ENCODE data around the gene GTF2H4.
"Not testable (repeated sequence)": the region's sequence is repeated elsewhere in the genome, so short reads cannot be mapped to it uniquely, and the experiment has no call there.

Gene GTF2H4

GRCh38 chr6:30894935-30895334 lies 13.1 kb upstream of the GTF2H4 start:
- no peak for DNase-seq (ENCODE audit: low spot score)

- DNase-seq (ENCODE audit: low spot score): no peak
These were observed 12.7 kb upstream of the GTF2H4 start for GRCh38 chr6:30895343-30895742.

GRCh38 chr6:30896541-30896940 lies 11.5 kb upstream of the GTF2H4 start:
- no peak for DNase-seq (ENCODE audit: low spot score)

DNA sequence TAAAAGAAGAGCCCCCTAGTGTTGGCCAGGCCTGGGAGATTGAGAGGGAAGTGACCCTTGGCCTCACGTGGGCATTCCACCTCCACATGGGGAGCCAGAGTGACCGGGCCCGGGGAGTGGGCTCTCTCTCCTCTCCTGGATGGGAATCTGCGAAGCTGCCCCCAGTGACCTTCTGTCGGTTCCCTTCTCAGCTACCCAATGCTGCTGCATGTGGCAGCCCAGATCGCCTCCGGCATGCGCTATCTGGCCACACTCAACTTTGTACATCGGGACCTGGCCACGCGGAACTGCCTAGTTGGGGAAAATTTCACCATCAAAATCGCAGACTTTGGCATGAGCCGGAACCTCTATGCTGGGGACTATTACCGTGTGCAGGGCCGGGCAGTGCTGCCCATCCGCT lies 10.1 kb upstream of the GTF2H4 start:
- no peak for DNase-seq (ENCODE audit: low spot score)

- DNase-seq (ENCODE audit: low spot score): no peak
These were observed 9.2 kb upstream of the GTF2H4 start for GRCh38 chr6:30898750-30899360.

- DNase-seq (ENCODE audit: low spot score): no peak
These were observed 7.1 kb upstream of the GTF2H4 start for GRCh38 chr6:30900863-30901417.

- DNase-seq (ENCODE audit: low spot score): no peak
These were observed 6.6 kb upstream of the GTF2H4 start for GRCh38 chr6:30901436-30901835.

DNA sequence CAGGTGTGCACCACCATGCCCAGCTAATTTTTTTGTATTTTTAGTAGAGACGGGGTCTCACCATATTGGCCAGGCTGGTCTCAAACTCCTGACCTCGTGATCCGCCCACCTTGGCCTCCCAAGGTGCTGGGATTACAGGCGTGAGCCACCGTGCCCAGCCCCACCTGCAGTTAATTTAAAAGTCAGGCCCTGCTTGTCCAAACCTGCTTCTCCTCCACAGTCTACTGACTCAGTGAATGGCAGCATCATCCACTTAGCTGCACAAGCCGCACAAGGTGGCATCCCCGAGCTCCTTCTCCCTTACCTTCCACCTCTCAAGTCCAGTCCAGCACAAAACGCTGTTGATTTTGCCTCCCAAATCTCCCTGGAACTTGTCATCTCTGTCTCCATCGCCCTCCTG lies 5.8 kb upstream of the GTF2H4 start:
- DNase-seq (ENCODE audit: low spot score): not testable (repeated sequence)

DNA sequence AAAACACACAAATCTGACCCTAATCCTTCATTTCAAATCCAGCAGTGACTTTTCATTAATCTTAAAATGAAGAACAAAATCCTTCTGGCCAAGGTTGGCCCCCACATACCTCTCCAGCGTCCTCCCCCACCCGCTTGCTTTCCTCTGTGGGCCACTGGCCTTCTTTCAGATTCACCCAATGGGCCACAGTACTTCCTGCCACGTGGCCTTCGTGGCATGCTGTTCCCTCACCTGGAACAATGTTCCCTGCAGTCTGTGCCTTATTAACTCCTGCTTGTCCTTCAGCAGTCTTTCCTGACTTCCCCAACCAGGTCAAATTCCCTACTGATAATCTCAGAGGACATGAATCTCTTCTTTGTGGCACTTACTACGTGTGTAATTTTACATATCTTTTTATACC lies 5.3 kb upstream of the GTF2H4 start:
- no peak for DNase-seq (ENCODE audit: low spot score)

GRCh38 chr6:30903236-30903635 lies 4.8 kb upstream of the GTF2H4 start:
- DNase-seq (ENCODE audit: low spot score): no peak

GRCh38 chr6:30907290-30907757 lies 683 bp upstream of the GTF2H4 start:
- DNase-seq (ENCODE audit: low spot score): not testable (repeated sequence)

DNA sequence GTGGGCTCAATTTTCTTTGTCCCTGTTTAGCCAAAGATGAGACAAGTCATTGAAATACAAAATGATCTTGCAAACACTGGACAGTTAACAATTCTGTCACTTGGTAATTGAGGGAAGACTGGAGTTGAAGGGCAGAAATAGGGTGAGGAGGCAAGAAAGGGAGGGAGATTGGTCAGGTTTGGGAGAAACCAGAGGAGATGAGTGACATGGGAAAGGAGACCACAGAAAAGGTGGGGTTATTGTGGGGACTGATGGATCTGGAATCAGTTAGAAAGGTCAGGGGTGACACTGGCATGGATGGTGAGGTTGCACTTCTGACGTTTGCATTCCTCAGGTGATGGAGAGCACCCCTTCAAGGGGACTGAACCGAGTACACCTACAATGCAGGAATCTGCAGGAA lies 693 bp downstream of the GTF2H4 start:
- no peak for DNase-seq (ENCODE audit: low spot score)

DNA sequence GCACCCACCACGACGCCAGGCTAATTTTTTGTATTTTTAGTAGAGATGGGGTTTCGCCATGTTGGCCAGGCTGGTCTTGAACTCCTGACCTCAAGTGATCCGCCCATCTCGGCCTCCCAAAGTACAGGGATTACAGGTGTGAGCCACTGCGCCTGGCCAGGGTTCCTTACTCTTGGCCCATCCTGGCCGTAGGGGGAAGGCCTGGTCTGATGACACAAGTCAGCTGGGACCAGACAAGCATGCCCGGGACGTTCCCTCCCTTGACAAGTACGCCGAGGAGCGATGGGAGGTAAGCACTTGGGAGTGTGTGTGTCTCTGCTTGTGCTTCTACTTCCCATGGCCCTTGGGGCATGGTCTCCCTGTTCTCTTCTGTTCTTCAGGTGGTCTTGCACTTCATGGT lies 2.5 kb downstream of the GTF2H4 start:
- not testable (repeated sequence) for DNase-seq (ENCODE audit: low spot score)

DNA sequence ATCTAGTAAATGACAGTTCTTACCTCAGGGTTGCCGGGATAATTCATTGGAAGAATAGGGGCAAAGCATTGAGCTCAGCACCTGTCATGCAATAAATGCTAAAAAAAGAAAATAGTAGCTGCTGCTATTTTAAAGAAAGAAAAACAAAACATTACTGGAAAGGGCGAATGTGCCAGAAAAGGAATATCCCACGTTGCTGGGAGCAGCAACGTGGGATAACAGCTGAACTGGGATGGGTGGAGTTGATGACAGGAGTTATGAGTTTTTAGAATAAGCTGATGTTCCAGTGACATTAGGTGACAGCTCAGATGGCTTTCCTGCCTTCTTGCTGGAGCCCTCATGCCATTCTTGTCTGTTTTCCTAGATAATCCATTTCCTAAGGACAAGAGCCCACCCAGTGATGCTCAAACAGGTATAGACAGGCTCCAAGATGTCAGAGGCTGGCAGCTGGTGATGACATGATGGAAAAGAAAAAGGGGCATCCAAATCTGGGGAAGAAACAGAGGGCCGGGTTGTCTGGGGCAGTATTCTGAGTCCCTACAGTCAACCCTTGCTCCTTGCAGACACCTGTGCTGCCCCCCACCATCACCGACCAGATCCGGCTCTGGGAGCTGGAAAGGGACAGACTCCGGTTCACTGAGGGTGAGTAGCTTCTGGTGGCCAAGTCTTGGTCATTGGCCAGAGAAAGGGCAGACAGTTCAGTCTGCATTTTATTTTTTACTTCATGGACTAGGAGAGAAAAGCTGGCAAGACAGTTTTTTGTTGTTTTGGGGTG lies 4.9 kb downstream of the GTF2H4 start:
- no peak for DNase-seq (ENCODE audit: low spot score)

- DNase-seq (ENCODE audit: low spot score): no peak
These were observed 5.7 kb downstream of the GTF2H4 start for GRCh38 chr6:30913721-30914075.

- DNase-seq (ENCODE audit: low spot score): peak; percentile 90
These were observed 6.3 kb downstream of the GTF2H4 start, which contains the start of gene VARS2 for GRCh38 chr6:30914076-30914853. Gene VARS2, plus strand, starts transcription at chr6:30914238. Its CDS starts 599 bp downstream, at chr6:30914837.

DNA sequence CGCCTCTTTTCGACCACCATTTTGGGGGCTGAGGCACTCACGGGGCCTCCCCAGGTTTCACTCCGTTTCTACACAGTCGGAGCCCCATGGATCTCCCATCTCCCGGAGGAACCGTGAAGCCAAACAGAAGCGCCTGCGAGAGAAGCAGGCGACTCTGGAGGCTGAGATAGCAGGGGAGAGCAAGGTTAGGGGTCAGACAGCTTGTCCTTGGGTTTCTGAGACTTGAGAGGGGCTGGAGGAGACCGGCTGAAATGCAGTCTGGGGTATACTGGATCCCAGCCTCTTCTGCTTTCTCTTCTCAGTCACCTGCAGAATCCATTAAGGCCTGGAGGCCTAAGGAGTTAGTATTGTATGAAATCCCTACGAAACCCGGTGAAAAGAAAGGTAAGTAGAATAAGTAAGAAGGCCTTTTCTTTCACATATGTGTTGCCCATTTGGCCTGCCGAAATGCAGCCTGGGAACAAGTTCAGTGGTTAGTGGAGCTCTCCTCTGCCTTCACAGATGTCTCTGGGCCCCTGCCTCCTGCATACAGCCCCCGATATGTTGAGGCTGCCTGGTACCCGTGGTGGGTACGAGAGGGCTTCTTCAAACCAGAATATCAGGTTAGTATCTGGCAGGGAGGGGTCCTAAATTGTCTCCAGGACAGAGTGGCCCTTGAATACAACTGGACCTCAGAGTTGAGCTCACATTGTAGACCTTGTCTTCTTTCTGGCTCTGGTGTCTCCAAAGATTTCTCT lies 7.0 kb downstream of the GTF2H4 start:
- no peak for DNase-seq (ENCODE audit: low spot score)

GRCh38 chr6:30915591-30915946 lies 7.6 kb downstream of the GTF2H4 start:
- peak; percentile 39 for DNase-seq (ENCODE audit: low spot score)

GRCh38 chr6:30917041-30917440 lies 9.0 kb downstream of the GTF2H4 start:
- DNase-seq (ENCODE audit: low spot score): no peak

DNA sequence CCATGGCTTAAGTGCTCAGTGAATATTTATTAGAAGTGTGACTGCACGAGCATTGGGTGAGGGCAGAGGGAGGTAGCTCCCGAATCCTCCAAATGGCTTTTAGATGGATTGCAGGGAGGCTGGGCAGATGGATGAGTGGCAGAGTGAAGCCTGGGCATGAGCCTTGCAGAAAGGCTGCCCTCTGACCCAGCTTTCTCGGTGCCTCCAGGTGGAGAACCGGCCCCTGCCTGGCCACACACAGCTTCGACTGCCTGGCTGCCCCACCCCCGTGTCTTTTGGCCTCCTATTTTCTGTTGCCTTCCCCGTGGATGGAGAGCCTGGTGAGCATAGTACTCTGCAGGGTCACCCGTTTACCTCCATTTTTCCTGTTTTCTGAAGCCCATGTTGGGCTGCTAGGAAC lies 9.5 kb downstream of the GTF2H4 start:
- no peak for DNase-seq (ENCODE audit: low spot score)

DNA sequence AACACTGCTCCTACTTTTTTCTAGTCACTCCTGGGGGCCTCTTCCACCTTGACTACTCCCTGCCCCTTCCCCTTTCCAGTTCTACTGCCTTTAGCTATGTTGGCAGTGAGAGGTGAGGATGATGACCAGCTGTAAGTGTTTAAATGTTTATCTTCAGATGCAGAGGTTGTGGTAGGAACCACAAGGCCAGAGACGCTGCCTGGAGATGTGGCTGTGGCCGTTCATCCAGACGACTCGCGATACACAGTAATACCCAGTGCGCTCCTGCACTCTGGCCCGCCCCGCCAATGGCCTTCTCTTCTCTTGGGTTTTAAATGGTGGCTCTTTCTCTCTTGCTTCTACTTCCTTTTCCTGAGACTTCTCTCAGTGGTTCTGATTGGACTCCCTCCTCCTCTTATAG lies 10.7 kb downstream of the GTF2H4 start:
- DNase-seq (ENCODE audit: low spot score): no peak

GRCh38 chr6:30922447-30922852 lies 14.4 kb downstream of the GTF2H4 start:
- DNase-seq (ENCODE audit: low spot score): no peak
